Activated naive CD8-positive, alpha-beta T cell treated with anti-CD3 and anti-CD28 coated beads, Interleukin-2, amount 50 U/mL, for 16 hours (primary cell): ENCODE results near the gene ACOT12.
"Not testable (repeated sequence)": the region's sequence is repeated elsewhere in the genome, so short reads cannot be mapped to it uniquely, and the experiment has no call there.

Experiments
- DNase-seq: peaks from one replicate; pipeline ENCODE4 v3.0.0-alpha.2; 2020; ENCODE audit warnings: low read depth, low spot score

ACOT12 gene

GRCh38 chr5:81393783-81394718 is at the start of gene ACOT12:
Gene ACOT12 (minus strand): TSS chr5:81394134. CDS start chr5:81394114, 20 bp downstream.
- no peak for DNase-seq

- DNase-seq, result no peak
Observed at GRCh38 chr5:81435023-81435422, 41.1 kb upstream of the ACOT12 start.

GRCh38 chr5:81429985-81430384 is 36.1 kb upstream of the ACOT12 start:
- no peak for DNase-seq

DNA sequence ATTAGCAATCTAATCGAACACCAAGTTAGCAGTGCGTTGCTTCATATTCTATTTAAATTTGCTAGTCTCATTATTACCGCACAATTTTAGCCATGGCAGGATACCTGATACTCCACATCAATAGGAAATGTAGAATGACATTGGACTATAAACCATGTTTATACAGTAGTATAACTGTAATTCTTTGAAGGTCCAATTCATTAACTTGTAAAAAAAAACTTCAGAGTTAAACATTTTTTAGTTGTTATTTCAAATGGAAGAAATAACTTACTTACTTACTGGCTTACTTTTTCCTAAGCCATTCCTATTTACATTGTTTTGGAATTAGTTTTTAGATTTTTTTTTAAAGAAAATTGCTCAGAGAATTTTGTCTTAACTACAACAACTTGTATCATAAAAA is 35.4 kb upstream of the ACOT12 start:
- no peak for DNase-seq

DNA sequence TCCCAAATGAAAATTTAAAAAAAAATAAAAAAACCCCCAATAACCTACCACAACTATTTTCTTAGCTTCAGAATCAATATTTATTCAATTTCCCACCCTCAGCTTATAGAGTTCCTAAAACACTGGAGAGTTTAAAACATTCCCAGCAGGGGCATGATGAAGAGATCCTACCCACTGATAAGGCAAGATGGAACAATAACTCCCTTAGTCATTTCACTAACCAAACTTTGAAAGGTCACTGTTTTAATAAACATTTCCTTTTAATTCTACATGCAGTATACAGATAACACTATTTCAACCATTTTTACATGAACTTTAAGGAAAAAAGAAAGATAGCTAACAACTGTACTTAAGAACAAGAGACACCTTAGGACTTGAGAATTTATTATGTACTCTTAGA is 34.9 kb upstream of the ACOT12 start:
- DNase-seq, result no peak

GRCh38 chr5:81428446-81428845 is 34.5 kb upstream of the ACOT12 start:
- no peak for DNase-seq

GRCh38 chr5:81427566-81427965 is 33.6 kb upstream of the ACOT12 start:
- DNase-seq, result no peak

- no peak for DNase-seq
Observed at GRCh38 chr5:81426359-81427030, 32.6 kb upstream of the ACOT12 start.

DNA sequence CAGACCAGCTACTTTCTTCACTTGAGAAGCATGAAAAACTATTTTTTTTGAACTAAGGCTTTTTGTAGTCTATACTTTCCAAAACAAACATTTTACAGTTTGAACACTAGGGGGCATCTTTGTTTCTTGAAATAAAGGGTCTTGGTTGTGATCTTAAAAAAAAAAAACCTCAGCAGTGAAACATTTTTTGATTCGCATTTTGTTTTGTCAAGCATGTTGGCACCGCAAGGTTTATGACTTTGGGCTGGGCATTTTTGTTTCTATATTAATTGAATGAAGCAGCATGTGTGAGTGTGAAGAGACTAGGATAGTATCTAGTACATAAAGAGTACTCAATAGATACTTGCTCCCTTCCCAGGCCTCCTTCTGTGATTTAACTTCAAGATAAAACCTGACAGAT is 31.6 kb upstream of the ACOT12 start:
- DNase-seq, result no peak

- DNase-seq, result no peak
Observed at GRCh38 chr5:81424728-81425127, 30.8 kb upstream of the ACOT12 start.

DNA sequence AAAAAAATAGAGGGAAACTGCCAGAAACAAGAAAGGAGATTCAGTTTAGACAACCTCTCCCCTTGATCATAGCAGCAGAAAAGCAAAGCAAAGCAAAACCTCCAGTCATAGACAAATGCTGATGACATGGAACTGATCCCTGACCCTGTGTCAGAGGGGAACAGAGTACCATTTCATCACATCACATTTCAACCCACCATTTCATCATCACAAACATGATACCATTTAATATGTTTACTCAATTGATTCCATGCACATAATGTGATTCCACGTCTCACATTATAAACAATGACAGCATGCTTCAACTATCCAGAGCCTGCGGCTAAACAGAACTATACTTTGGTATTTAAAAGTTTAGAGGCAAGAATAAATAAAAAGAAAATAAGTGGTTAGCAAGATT is 28.7 kb upstream of the ACOT12 start:
- no peak for DNase-seq

GRCh38 chr5:81420039-81420667 is 26.2 kb upstream of the ACOT12 start:
- no peak for DNase-seq

DNA sequence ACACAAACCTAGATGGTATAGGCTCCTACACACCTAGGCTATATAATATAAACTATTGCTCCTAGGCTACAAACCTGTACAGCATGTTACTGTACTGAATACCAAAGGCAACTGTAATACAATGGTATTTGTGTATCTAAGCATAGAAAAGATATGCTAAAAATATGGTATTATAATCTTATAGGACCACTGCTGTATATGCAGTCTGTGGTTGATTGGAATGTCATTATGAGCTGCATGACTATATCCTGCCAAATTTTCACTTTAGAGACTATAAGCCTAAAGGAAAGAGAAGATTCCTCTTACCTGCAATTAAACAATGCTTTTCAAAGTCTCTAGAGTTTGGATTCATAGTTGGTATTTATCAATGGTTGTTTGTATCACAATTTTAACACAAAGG is 24.7 kb upstream of the ACOT12 start:
- DNase-seq, result no peak

GRCh38 chr5:81417052-81417451 is 23.1 kb upstream of the ACOT12 start:
- DNase-seq, result no peak

DNA sequence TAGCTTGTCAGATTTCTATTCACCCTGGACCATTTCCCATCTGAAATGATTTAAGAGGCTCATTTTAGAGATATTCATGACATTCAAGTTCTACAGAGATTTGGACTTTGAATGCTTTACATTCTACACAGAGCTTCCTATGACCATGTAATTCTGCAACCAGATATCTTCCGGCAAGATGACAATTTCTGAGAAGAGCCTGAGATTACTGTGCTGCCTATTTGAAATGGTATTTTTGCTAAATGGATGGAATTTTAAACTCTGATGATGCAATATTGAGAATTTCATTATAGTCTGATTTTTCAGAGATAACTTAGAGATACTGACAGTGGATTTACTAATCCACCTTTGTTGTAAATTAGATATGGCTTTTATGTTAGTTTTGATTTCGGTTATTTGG is 16.0 kb upstream of the ACOT12 start:
- no peak for DNase-seq

DNA sequence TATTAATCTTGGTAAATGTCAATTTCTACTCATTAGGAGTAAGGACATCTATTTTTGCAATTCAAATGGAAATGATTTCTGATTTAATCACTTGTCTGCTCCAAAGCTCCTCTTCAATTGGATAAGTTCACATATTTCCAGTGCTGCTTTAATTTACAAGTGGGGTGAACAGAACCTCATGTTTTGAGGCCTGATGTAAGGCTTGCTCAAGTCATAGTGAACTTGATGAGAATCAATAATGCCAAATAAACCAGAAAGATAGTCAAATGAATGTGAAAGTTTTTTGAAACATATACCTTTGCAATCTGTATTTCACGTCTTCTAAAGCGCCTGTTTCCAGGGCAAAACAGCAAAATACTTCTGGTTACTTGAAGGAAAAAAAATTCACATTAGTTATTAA is 15.4 kb upstream of the ACOT12 start:
- no peak for DNase-seq

- DNase-seq, result no peak
Observed at GRCh38 chr5:81408496-81408895, 14.6 kb upstream of the ACOT12 start.

GRCh38 chr5:81407811-81408210 is 13.9 kb upstream of the ACOT12 start:
- DNase-seq, result not testable (repeated sequence)

- no peak for DNase-seq
Observed at GRCh38 chr5:81405126-81405891, 11.4 kb upstream of the ACOT12 start.

GRCh38 chr5:81402192-81402930 is 8.4 kb upstream of the ACOT12 start:
- no peak for DNase-seq

DNA sequence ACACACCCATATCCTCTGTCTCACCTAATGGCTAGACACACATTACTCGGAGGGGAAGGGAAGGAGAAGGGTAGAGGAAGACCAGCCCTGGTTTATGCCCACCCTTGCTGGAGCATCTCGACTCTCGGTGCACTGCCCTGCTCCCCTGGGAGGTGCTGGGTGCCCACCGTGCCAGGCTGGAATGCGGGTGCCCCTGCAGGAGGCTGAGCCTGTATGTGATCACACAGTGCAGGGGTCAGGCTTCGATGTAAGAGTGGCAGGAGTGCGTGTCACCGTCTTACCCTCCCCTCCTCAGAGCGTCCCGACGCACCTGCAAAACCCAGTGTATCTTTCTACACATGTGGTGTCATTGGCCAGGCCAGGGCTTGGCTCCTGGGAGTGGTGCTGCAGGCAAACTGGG is 7.3 kb upstream of the ACOT12 start:
- DNase-seq, result no peak
